Measurements from ENCODE around the gene LILRB5. TPM values are rescaled to one million over a fixed set of nuclear protein-coding genes. Genes with fewer than 3 reads are reported as not detected.
"Not testable (repeated sequence)": the region's sequence is repeated elsewhere in the genome, so short reads cannot be mapped to it uniquely, and the experiment has no call there.

Gene LILRB5
- total and polyA plus RNA-seq, 2 of the 4 experiments (the other 2 are of a cell fraction) = not detected

GRCh38 chr19:54214734-54215133 lies 42.3 kb downstream of the LILRB5 start:
- BruUV-seq (replicated peaks); dilution Hi-C loops (cut with HindIII; ENCODE audit: low sequenced_read_pairs, unreplicated experiment); intact Hi-C loops (cut with micrococcal nuclease): not testable (repeated sequence)

DNA sequence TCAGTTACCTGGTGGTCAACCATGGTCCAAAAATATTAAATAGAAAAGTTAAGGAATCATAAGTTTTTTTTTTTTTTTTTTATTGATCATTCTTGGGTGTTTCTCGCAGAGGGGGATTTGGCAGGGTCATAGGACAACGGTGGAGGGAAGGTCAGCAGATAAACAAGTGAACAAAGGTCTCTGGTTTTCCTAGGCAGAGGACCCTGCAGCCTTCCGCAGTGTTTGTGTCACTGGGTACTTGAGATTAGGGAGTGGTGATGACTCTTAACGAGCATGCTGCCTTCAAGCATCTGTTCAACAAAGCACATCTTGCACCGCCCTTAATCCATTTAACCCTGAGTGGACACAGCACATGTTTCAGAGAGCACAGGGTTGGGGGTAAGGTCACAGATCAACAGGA lies 42.9 kb downstream of the LILRB5 start:
- H3K9ac ChIP-seq (ENCODE audit: low read depth, low read length); H2BK15ac ChIP-seq (ENCODE audit: low read depth, low read length); H2AK9ac ChIP-seq (replicated peaks; ENCODE audit: low read depth, low read length, poor library complexity); H4K91ac ChIP-seq (ENCODE audit: insufficient read depth, low read depth, low read length); H2BK120ac ChIP-seq (ENCODE audit: low read depth, low read length); H2BK5ac ChIP-seq (ENCODE audit: low read depth, low read length, poor library complexity, severe bottlenecking); H3K56ac ChIP-seq (ENCODE audit: extremely low read depth, insufficient read depth, low read length); dilution Hi-C loops (cut with HindIII; ENCODE audit: low sequenced_read_pairs, unreplicated experiment); H3K4me3 ChIP-seq (ENCODE audit: insufficient read depth, low read depth, low read length); DNase-seq; H3K4me2 ChIP-seq (ENCODE audit: low read depth, low read length); H4K8ac ChIP-seq (ENCODE audit: low read depth in 2 of 2, low read length in 2 of 2); intact Hi-C loops (cut with micrococcal nuclease); H2AK5ac ChIP-seq (ENCODE audit: low read depth, low read length); H3K4ac ChIP-seq (ENCODE audit: low read depth, low read length); ATAC-seq (ENCODE audit: low read depth); H3K9me3 ChIP-seq (ENCODE audit: control insufficient read depth, insufficient read depth, low read length); CTCF ChIA-PET; H4K5ac ChIP-seq (ENCODE audit: low read depth, low read length); BruUV-seq (replicated peaks); in situ Hi-C loops (cut with MboI; ENCODE audit: low sequenced_read_pairs); H3K18ac ChIP-seq (ENCODE audit: low read depth, low read length); H3K23ac ChIP-seq (ENCODE audit: low read depth, low read length); POLR2A ChIA-PET (ENCODE audit: unreplicated experiment); H3K27me3 ChIP-seq (ENCODE audit: control insufficient read depth, insufficient read depth, low read length); H3K14ac ChIP-seq (replicated peaks; ENCODE audit: low read depth, low read length); H2AFZ ChIP-seq (replicated peaks; ENCODE audit: low read length, poor library complexity); H3K36me3 ChIP-seq (ENCODE audit: control insufficient read depth, insufficient read depth, low read length); H3K27ac ChIP-seq (ENCODE audit: insufficient read depth, low read length); H2BK20ac ChIP-seq (ENCODE audit: low read depth, low read length): not testable (repeated sequence)
- H3K4me1 ChIP-seq (ENCODE audit: control insufficient read depth, insufficient read depth, low read length) = peaks cover 15% of the 10 kb centered on the region
- H4K20me1 ChIP-seq (ENCODE audit: insufficient read depth, low read length) = peaks cover 20% of the 10 kb centered on the region
- WGBS, 2 experiments (ENCODE audit: extremely low coverage in 2 of 2, insufficient read length in 1 of 2) = no CpG with 5 or more reads among the region's 5 CpGs
- H3K79me1 ChIP-seq (ENCODE audit: low read depth in 1 of 2, low read length in 2 of 2) = peaks cover 0 to 18% of the 10 kb centered on the region in 2 experiments; a peak in 2 of 4 replicates
- peaks cover 13% of the 10 kb centered on the region for H3K9me1 ChIP-seq (ENCODE audit: insufficient read depth, low read length)

More at GRCh38 chr19:54214734-54215133, 42.3 kb downstream of the LILRB5 start:
- H3K18ac ChIP-seq (ENCODE audit: low read depth, low read length); H2AK9ac ChIP-seq (replicated peaks; ENCODE audit: low read depth, low read length, poor library complexity); in situ Hi-C loops (cut with MboI; ENCODE audit: low sequenced_read_pairs); H2BK15ac ChIP-seq (ENCODE audit: low read depth, low read length); H3K4me2 ChIP-seq (ENCODE audit: low read depth, low read length); H3K14ac ChIP-seq (replicated peaks; ENCODE audit: low read depth, low read length); H4K8ac ChIP-seq (ENCODE audit: low read depth in 2 of 2, low read length in 2 of 2); H3K9me3 ChIP-seq (ENCODE audit: control insufficient read depth, insufficient read depth, low read length); H2BK120ac ChIP-seq (ENCODE audit: low read depth, low read length); H2BK5ac ChIP-seq (ENCODE audit: low read depth, low read length, poor library complexity, severe bottlenecking); H2AK5ac ChIP-seq (ENCODE audit: low read depth, low read length); H2AFZ ChIP-seq (replicated peaks; ENCODE audit: low read length, poor library complexity); H4K5ac ChIP-seq (ENCODE audit: low read depth, low read length); H3K36me3 ChIP-seq (ENCODE audit: control insufficient read depth, insufficient read depth, low read length); H3K4me1 ChIP-seq (ENCODE audit: control insufficient read depth, insufficient read depth, low read length); DNase-seq; H3K4ac ChIP-seq (ENCODE audit: low read depth, low read length); ATAC-seq (ENCODE audit: low read depth); H3K23ac ChIP-seq (ENCODE audit: low read depth, low read length); H3K27ac ChIP-seq (ENCODE audit: insufficient read depth, low read length); H4K91ac ChIP-seq (ENCODE audit: insufficient read depth, low read depth, low read length); POLR2A ChIA-PET (ENCODE audit: unreplicated experiment); H3K4me3 ChIP-seq (ENCODE audit: insufficient read depth, low read depth, low read length); H2BK20ac ChIP-seq (ENCODE audit: low read depth, low read length); H3K56ac ChIP-seq (ENCODE audit: extremely low read depth, insufficient read depth, low read length); H3K27me3 ChIP-seq (ENCODE audit: control insufficient read depth, insufficient read depth, low read length); CTCF ChIA-PET; H3K9ac ChIP-seq (ENCODE audit: low read depth, low read length): not testable (repeated sequence)
- peaks cover 0 to 13% of the 10 kb centered on the region in 2 experiments; a peak in 2 of 4 replicates for H3K79me1 ChIP-seq (ENCODE audit: low read depth in 1 of 2, low read length in 2 of 2)
- H3K9me1 ChIP-seq (ENCODE audit: insufficient read depth, low read length) = peaks cover 10% of the 10 kb centered on the region
- H4K20me1 ChIP-seq (ENCODE audit: insufficient read depth, low read length) = peaks cover 15% of the 10 kb centered on the region
- WGBS, 2 experiments (ENCODE audit: extremely low coverage in 2 of 2, insufficient read length in 1 of 2) = no CpG with 5 or more reads among the region's 19 CpGs
